ENCODE results near the gene PPP1R14D. TPM values are rescaled to one million over a fixed set of nuclear protein-coding genes. Genes with fewer than 3 reads are reported as not detected.
A peak's percentile ranks its signal among the peaks of the same experiment; 100 is the strongest.

PPP1R14D gene
- total RNA-seq, 1 experiment from 2014 or later, result not detected

GRCh38 chr15:40807888-40808461 is 20.5 kb downstream of the PPP1R14D start:
- no peak overlapping the region for H3K27ac ChIP-seq (ENCODE audit: insufficient read length, low read depth, low read length)
- no peak overlapping the region for H2BK5ac ChIP-seq (ENCODE audit: insufficient read length, low read length)
- H3K4ac ChIP-seq (ENCODE audit: low read depth, low read length), result no peak overlapping the region
- no peaks in the 10 kb centered on the region for H3K9me3 ChIP-seq (ENCODE audit: control insufficient read depth, low read depth, low read length)
- no peak overlapping the region for H2BK20ac ChIP-seq (ENCODE audit: low read depth, low read length, poor library complexity, severe bottlenecking)
- Mint-ChIP-seq H3K27me3 (ENCODE audit: low read depth) (no peaks in the 10 kb centered on the region; the same call in 1 of the 2 replicates), H3K4me3 (peak overlapping the region; percentile 93 to 98), H3K27ac (0 out of 7 replicates have a peak overlapping the region, but pooled peaks of 1 of the 3 experiments have one; percentile 86), H3K36me3 (ENCODE audit: insufficient read depth in 1 of 3, low read depth in 3 of 3) (peaks cover 0 to 10% (median 0%) of the 10 kb centered on the region in 3 experiments; a peak in 1 of 7 replicates), H3K9me3 (no peaks in the 10 kb centered on the region), H3K4me1 (peaks cover 16 to 17% of the 10 kb centered on the region in 2 experiments)
- no peak overlapping the region for H3K56ac ChIP-seq (ENCODE audit: insufficient read length, low read depth, low read length)
- WGBS (ENCODE audit: extremely low coverage, insufficient read length, low lambda C conversion rate), result no CpG with 5 or more reads among the region's 19 CpGs
- H3K23ac ChIP-seq (ENCODE audit: insufficient read length, low read depth, low read length), result no peak overlapping the region
- no peaks in the 10 kb centered on the region for H4K20me1 ChIP-seq (ENCODE audit: control insufficient read depth, insufficient read depth, insufficient read length)
- H3K14ac ChIP-seq (ENCODE audit: insufficient read depth, low read length), result no peak overlapping the region
- no peaks in the 10 kb centered on the region for H3K79me1 ChIP-seq (ENCODE audit: insufficient read depth, low read depth, low read length, poor library complexity, severe bottlenecking)
- no peak overlapping the region for H2AK5ac ChIP-seq (ENCODE audit: insufficient read length, low read length)
- no peak overlapping the region for H3K18ac ChIP-seq (ENCODE audit: insufficient read length, low read depth, low read length)
- H4K5ac ChIP-seq (ENCODE audit: insufficient read length, low read depth, low read length), result no peak overlapping the region
- H2BK15ac ChIP-seq (ENCODE audit: low read depth, low read length), result no peak overlapping the region
- H3K4me2 ChIP-seq (ENCODE audit: insufficient read depth, insufficient read length, low read length), result peak overlapping the region; percentile 37
- no peak overlapping the region for H4K91ac ChIP-seq (ENCODE audit: insufficient read length, low read depth, low read length)
- peaks cover 4% of the 10 kb centered on the region for H3K23me2 ChIP-seq (ENCODE audit: insufficient read length, low read depth, low read length, poor library complexity, severe bottlenecking)
- H3K9ac ChIP-seq (ENCODE audit: extremely low read depth, insufficient read length, low read length), result no peak overlapping the region
- no peak overlapping the region for H2AFZ ChIP-seq (ENCODE audit: low read length)
- H2BK12ac ChIP-seq (ENCODE audit: insufficient read length, low read depth, low read length), result no peak overlapping the region
- H3K79me2 ChIP-seq (ENCODE audit: insufficient read depth, low read length), result no peaks in the 10 kb centered on the region
- no peak overlapping the region for H2BK120ac ChIP-seq (ENCODE audit: low read depth, low read length, poor library complexity, severe bottlenecking)
- no peaks in the 10 kb centered on the region for H3K27me3 ChIP-seq (ENCODE audit: insufficient read depth, low read length)
- no peak overlapping the region for H3T11ph ChIP-seq (ENCODE audit: low read length)
- no peak for DNase-seq
- peaks cover 3% of the 10 kb centered on the region for H3K4me1 ChIP-seq (ENCODE audit: insufficient read depth, low read length)
- no peak for TF ChIP-seq CTCF (conservative IDR thresholded peaks at IDR 0.05)
- H4K8ac ChIP-seq (replicated peaks; ENCODE audit: insufficient read length, low read depth, low read length), result no peak overlapping the region

Measured in H9 (cell line).